ENCODE measurements around the gene SIL1. TPM values are rescaled to one million over a fixed set of nuclear protein-coding genes. Genes with fewer than 3 reads are reported as not detected.
A peak's percentile ranks its signal among the peaks of the same experiment; 100 is the strongest.

The SIL1 gene
- polyA plus RNA-seq, 1 donor (not counting 4 experiments of a cell fraction or from before 2014, with no cell fraction given) = 45.4 TPM

DNA sequence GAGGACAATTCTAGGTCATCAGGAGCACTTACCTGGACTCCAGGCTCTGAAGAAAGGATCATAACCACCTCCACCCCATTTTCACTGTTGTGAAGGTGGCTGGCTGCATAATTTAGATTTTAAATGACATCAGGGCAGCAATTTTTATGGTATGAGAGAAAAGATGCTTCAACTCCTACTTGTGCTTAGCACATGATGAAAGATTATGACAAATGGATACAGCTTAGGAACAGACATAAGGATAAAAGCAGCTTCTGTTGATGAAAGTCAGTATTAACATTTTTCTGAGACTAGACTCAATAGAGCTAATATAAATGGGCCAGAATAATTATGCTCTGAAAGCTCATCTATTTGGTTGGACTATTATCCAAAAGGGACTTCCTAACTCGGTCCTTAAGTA is 72.2 kb downstream of the SIL1 start:
- H3K36me3 ChIP-seq (ENCODE audit: control insufficient read depth in 2 of 2, extremely low read depth in 1 of 2, insufficient read depth in 2 of 2, low read length in 2 of 2) = peaks cover 11 to 12% of the 10 kb centered on the region in 2 experiments
- H3K4me2 ChIP-seq (ENCODE audit: control insufficient read depth, extremely low read depth, insufficient read depth, low read depth, low read length) = no peak overlapping the region
- no peaks in the 10 kb centered on the region for H3K4me1 ChIP-seq (ENCODE audit: control insufficient read depth, extremely low read depth, insufficient read depth, low read length)
- no peak overlapping the region for H3K9ac ChIP-seq (ENCODE audit: control insufficient read depth, extremely low read depth, insufficient read depth, low read length)
- H3K27ac ChIP-seq (ENCODE audit: control insufficient read depth, insufficient read depth, low read length) = no peak overlapping the region
- H3K79me2 ChIP-seq (ENCODE audit: control insufficient read depth, insufficient read depth, low read length) = no peaks in the 10 kb centered on the region
- no peaks in the 10 kb centered on the region for H4K20me1 ChIP-seq (ENCODE audit: control insufficient read depth, extremely low read depth, insufficient read depth, low read length)
- H3K4me3 ChIP-seq (ENCODE audit: control insufficient read depth in 2 of 3, extremely low read depth in 1 of 3, insufficient read depth in 2 of 3, low read depth in 1 of 3, low read length in 3 of 3) = no peak overlapping the region
- no peaks in the 10 kb centered on the region for H3K9me1 ChIP-seq (ENCODE audit: control insufficient read depth, extremely low read depth, insufficient read depth, low read length)
- FAIRE-seq (no peak), DNase-seq (ENCODE audit: low read depth, low spot score) (no peak)
- no peaks in the 10 kb centered on the region for H3K9me3 ChIP-seq (ENCODE audit: control insufficient read depth, low read depth, low read length)
- dilution Hi-C loops (cut with MboI; ENCODE audit: extremely low pct_ligation_motif_present, low sequenced_read_pairs) = no loop called here
- TF ChIP-seq, protein P1, sequence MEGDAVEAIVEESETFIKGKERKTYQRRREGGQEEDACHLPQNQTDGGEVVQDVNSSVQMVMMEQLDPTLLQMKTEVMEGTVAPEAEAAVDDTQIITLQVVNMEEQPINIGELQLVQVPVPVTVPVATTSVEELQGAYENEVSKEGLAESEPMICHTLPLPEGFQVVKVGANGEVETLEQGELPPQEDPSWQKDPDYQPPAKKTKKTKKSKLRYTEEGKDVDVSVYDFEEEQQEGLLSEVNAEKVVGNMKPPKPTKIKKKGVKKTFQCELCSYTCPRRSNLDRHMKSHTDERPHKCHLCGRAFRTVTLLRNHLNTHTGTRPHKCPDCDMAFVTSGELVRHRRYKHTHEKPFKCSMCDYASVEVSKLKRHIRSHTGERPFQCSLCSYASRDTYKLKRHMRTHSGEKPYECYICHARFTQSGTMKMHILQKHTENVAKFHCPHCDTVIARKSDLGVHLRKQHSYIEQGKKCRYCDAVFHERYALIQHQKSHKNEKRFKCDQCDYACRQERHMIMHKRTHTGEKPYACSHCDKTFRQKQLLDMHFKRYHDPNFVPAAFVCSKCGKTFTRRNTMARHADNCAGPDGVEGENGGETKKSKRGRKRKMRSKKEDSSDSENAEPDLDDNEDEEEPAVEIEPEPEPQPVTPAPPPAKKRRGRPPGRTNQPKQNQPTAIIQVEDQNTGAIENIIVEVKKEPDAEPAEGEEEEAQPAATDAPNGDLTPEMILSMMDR (optimal IDR thresholded peaks at IDR 0.05 in 1 of 3, IDR thresholded peaks at IDR 0.05 in 1 of 3, conservative IDR thresholded peaks at IDR 0.05 in 1 of 3; ENCODE audit: extremely low read depth in 1 of 3, insufficient read depth in 2 of 3, low read length in 3 of 3) = no peak
- no peaks in the 10 kb centered on the region for H3K27me3 ChIP-seq (ENCODE audit: control insufficient read depth, extremely low read depth, insufficient read depth, low read length)
- no peak overlapping the region for H2AFZ ChIP-seq (ENCODE audit: control insufficient read depth, low read length)

DNA sequence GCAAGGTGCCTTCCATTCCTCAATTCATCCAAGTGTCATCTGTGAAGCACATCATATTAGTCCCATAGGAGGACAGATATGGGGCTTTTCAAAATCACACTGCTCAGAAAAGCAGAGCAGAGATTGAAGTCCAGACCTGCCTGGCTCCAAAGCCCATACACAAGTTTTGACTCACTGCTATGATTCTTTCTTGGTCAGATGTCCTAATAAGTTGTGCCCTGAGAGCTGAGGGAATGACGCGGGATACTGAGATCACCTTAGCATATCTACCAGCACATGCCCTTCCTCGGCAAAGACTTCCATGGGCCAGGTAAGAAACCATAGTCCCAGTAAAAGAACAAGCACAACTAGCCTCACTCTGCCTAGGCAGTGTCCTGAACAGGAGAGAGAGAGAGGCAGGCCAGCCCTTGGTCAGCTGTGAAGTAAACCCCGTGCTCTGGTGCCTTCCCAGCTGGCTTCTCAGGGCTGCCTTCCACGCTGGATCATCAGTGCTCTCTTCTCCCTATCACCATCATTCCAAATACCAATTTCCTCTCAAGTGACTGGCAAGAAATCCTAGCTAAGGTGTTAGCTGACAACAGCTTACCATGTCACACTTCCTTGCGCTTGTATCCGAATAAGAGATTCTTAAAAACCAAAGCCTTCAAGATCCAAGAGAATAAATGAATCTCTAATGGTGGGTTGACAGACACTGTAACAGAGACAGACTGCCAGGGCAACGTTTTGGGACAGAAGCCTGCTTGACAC is 73.2 kb downstream of the SIL1 start:
- DNase-seq (ENCODE audit: low read depth, low spot score) = no peak
- dilution Hi-C loops (cut with MboI; ENCODE audit: extremely low pct_ligation_motif_present, low sequenced_read_pairs) = no loop called here
- no peaks in the 10 kb centered on the region for H4K20me1 ChIP-seq (ENCODE audit: control insufficient read depth, extremely low read depth, insufficient read depth, low read length)
- no peak overlapping the region for H3K27ac ChIP-seq (ENCODE audit: control insufficient read depth, insufficient read depth, low read length)
- no peak overlapping the region for H3K4me2 ChIP-seq (ENCODE audit: control insufficient read depth, extremely low read depth, insufficient read depth, low read depth, low read length)
- no peak overlapping the region for H2AFZ ChIP-seq (ENCODE audit: control insufficient read depth, low read length)
- no peak overlapping the region for H3K9ac ChIP-seq (ENCODE audit: control insufficient read depth, extremely low read depth, insufficient read depth, low read length)
- TF ChIP-seq EZH2 (IDR thresholded peaks at IDR 0.05; ENCODE audit: low read length) = no peak
- TF ChIP-seq, protein P1 (optimal IDR thresholded peaks at IDR 0.05 in 1 of 3, IDR thresholded peaks at IDR 0.05 in 1 of 3, conservative IDR thresholded peaks at IDR 0.05 in 1 of 3; ENCODE audit: extremely low read depth in 1 of 3, insufficient read depth in 2 of 3, low read length in 3 of 3) = no peak
- no peaks in the 10 kb centered on the region for H3K4me1 ChIP-seq (ENCODE audit: control insufficient read depth, extremely low read depth, insufficient read depth, low read length)
- H3K36me3 ChIP-seq (ENCODE audit: control insufficient read depth in 2 of 2, extremely low read depth in 1 of 2, insufficient read depth in 2 of 2, low read length in 2 of 2) = peaks cover 18 to 22% of the 10 kb centered on the region in 2 experiments
- no peaks in the 10 kb centered on the region for H3K9me3 ChIP-seq (ENCODE audit: control insufficient read depth, low read depth, low read length)
- FAIRE-seq = peak; percentile 34
- no peaks in the 10 kb centered on the region for H3K79me2 ChIP-seq (ENCODE audit: control insufficient read depth, insufficient read depth, low read length)
- H3K4me3 ChIP-seq (ENCODE audit: control insufficient read depth in 2 of 3, extremely low read depth in 1 of 3, insufficient read depth in 2 of 3, low read depth in 1 of 3, low read length in 3 of 3) = no peak overlapping the region
- H3K9me1 ChIP-seq (ENCODE audit: control insufficient read depth, extremely low read depth, insufficient read depth, low read length) = no peaks in the 10 kb centered on the region
- H3K27me3 ChIP-seq (ENCODE audit: control insufficient read depth, extremely low read depth, insufficient read depth, low read length) = no peaks in the 10 kb centered on the region
